Psoas muscle (tissue), 8 donors: Measurements from ENCODE around the gene TCP11L1. TPM values are rescaled to one million over a fixed set of nuclear protein-coding genes. Genes with fewer than 3 reads are reported as not detected.

ENCODE experiments used
- ATAC-seq, 4 donors: fragments of 200-7000 bp; cut with Tn5 transposase; one replicate each; pipeline ENCODE4 v1.9.1; 2020; ENCODE audit warnings: moderate library complexity in 3 of 4, mild to moderate bottlenecking in 2 of 4
- DNase-seq, 2 donors: peaks; one replicate each; pipeline ENCODE4 v3.0.0-alpha.2; 2020
- H3K27ac ChIP-seq: fragments of 200-600 bp; one replicate; pipeline ENCODE4 v1.8.0; 2022
- H3K27me3 ChIP-seq, 3 donors: fragments of 200-600 bp in 1 of 3; one replicate each; pipeline versions ENCODE4 v1.6.1 to v1.8.0; 2013 to 2022; ENCODE audit warnings: low read length in 2 of 3, mild to moderate bottlenecking in 2 of 3, moderate library complexity in 1 of 3; ENCODE audit not compliant: insufficient read depth in 3 of 3
- H3K36me3 ChIP-seq, 2 donors: fragments of 200-600 bp in 1 of 2; one replicate each; pipeline versions ENCODE4 v1.6.1 to v1.8.0; 2013 to 2022; ENCODE audit warnings: low read depth in 1 of 2, mild to moderate bottlenecking in 1 of 2, moderate library complexity in 1 of 2; ENCODE audit not compliant: insufficient read depth in 1 of 2
- H3K4me1 ChIP-seq: fragments of 200-600 bp; one replicate; pipeline ENCODE4 v1.8.0; 2022
- H3K4me3 ChIP-seq: fragments of 200-600 bp; one replicate; pipeline ENCODE4 v1.8.0; 2022; ENCODE audit warnings: mild to moderate bottlenecking
- H3K9me3 ChIP-seq: fragments of 200-600 bp; one replicate; pipeline ENCODE4 v1.8.0; 2022
- CTCF ChIP-seq: fragments of 200-600 bp; IDR thresholded peaks from one replicate; pipeline ENCODE4 v1.8.0; 2022; ENCODE audit warnings: antibody characterized with exemption
- WGBS, 3 donors: extraction: QIAGEN DNeasy Blood & Tissue Kit; methylation state at CpG; one replicate each; pipeline versions ENCODE4 v1.1.6 to v1.1.7; 2013; 5-methylcytosine and 5-hydroxymethylcytosine counted together
- intact Hi-C, 2 donors: fragments of 100-400 bp; cut with DNase I; formaldehyde crosslinking; loops; one replicate each; pipeline versions ENCODE4 v1.11.0 to v1.14.2; 2022
- polyA plus RNA-seq, 3 donors: library from polyadenylated mRNA; stranded (reverse); fragments of 200-250 nt; gene quantifications; one replicate each; pipeline ENCODE4 v1.2.3, GENCODE V29; 2013
- total RNA-seq, 4 donors: library from RNA; stranded (reverse); fragmentation: NEBNext Ultra II Directional in 2 of 4; extraction: Animal tissue kit (Norgen Biotek cat#: 25700) in 2 of 4; gene quantifications; one replicate each; pipeline versions ENCODE4 v1.2.1 to v1.2.4, GENCODE V29; 2021 to 2023
- donor health status: healthy with polysubstance abuse.
- donor health status: DM: no; HTN: no; CAD: no; lungs with moderate emphysema.
- donor health status: Bipolar disorder and iron deficiency.
- donor health status: healthy.
- donor health status: DM: yes; HTN: yes; CAD: no.
- donor health status: DM: no; HTN: no; CAD: no.
- donor health status: DM: no; HTN: no; CAD: no.
- donor health status: DM: yes; HTN: yes; CAD: no.

Gene TCP11L1
- total and polyA plus RNA-seq, 7 donors: 2.0 to 7.9 (median 4.6) TPM

- peaks cover 0 to 58% of the 10 kb centered on the region in 2 donors for H3K36me3 ChIP-seq
- H3K4me1 ChIP-seq: no peaks in the 10 kb centered on the region
- no peak overlapping the region for H3K4me3 ChIP-seq
- no peaks in the 10 kb centered on the region for H3K27me3 ChIP-seq
- no peaks in the 10 kb centered on the region for H3K9me3 ChIP-seq
- intact Hi-C loops: no loop called here
- ATAC-seq (no peak), DNase-seq (no peak)
- no peak overlapping the region for H3K27ac ChIP-seq
- TF ChIP-seq CTCF: no peak
Observed at GRCh38 chr11:33055375-33055774, 16.0 kb downstream of the TCP11L1 start.

GRCh38 chr11:33057284-33057683 is 17.9 kb downstream of the TCP11L1 start:
- ATAC-seq: no peak
- H3K27ac ChIP-seq: no peak overlapping the region
- H3K36me3 ChIP-seq: peaks cover 0 to 77% of the 10 kb centered on the region in 2 donors
- no peaks in the 10 kb centered on the region for H3K4me1 ChIP-seq
- DNase-seq: no peak
- intact Hi-C loops: no loop called here
- H3K27me3 ChIP-seq: no peaks in the 10 kb centered on the region
- no peak for TF ChIP-seq CTCF
- no peak overlapping the region for H3K4me3 ChIP-seq
- 87 to 94% (median 90%) methylated on average over 1 of the region's 1 CpG for WGBS, 3 donors
- H3K9me3 ChIP-seq: no peaks in the 10 kb centered on the region

- DNase-seq (no peak), ATAC-seq (no peak)
- no peak overlapping the region for H3K27ac ChIP-seq
- TF ChIP-seq CTCF: no peak
- no peaks in the 10 kb centered on the region for H3K9me3 ChIP-seq
- no peaks in the 10 kb centered on the region for H3K4me1 ChIP-seq
- H3K27me3 ChIP-seq: no peaks in the 10 kb centered on the region
- 85 to 91% (median 90%) methylated on average over 5 of the region's 5 CpGs for WGBS, 3 donors
- H3K4me3 ChIP-seq: no peak overlapping the region
- intact Hi-C loops: loop anchor here in 1 of 2 donors (10.0 kb wide), 1 partner anchor 255 kb away; no protein-coding TSS in a partner anchor
- H3K36me3 ChIP-seq: peaks cover 0 to 88% of the 10 kb centered on the region in 2 donors
Observed at GRCh38 chr11:33059331-33060007, 20.1 kb downstream of the TCP11L1 start.

- TF ChIP-seq CTCF: no peak
- Histone ChIP-seq H3K27me3 (no peaks in the 10 kb centered on the region), H3K4me3 (no peak overlapping the region), H3K36me3 (peaks cover 0 to 82% of the 10 kb centered on the region in 2 donors), H3K27ac (no peak overlapping the region), H3K9me3 (no peaks in the 10 kb centered on the region), H3K4me1 (no peaks in the 10 kb centered on the region)
- intact Hi-C loops: loop anchor here in 1 of 2 donors (10.0 kb wide), 1 partner anchor 255 kb away; no protein-coding TSS in a partner anchor
- 96 to 98% (median 97%) methylated on average over 3 of the region's 3 CpGs for WGBS, 3 donors
- ATAC-seq (no peak), DNase-seq (no peak)
Observed at GRCh38 chr11:33060271-33060670, 20.9 kb downstream of the TCP11L1 start.

- no peak overlapping the region for H3K27ac ChIP-seq
- no peak overlapping the region for H3K4me3 ChIP-seq
- no peak for TF ChIP-seq CTCF
- H3K9me3 ChIP-seq: no peaks in the 10 kb centered on the region
- no peaks in the 10 kb centered on the region for H3K4me1 ChIP-seq
- no peak for DNase-seq
- H3K27me3 ChIP-seq: no peaks in the 10 kb centered on the region
- H3K36me3 ChIP-seq: peaks cover 0 to 83% of the 10 kb centered on the region in 2 donors
- 68 to 76% (median 74%) methylated on average over 5 of the region's 5 CpGs for WGBS, 3 donors
- intact Hi-C loops: loop anchor here in 1 of 2 donors (10.0 kb wide), 1 partner anchor 257 kb away; no protein-coding TSS in a partner anchor
- no peak for ATAC-seq
Observed at GRCh38 chr11:33062137-33062536, 22.8 kb downstream of the TCP11L1 start.
